ENCODE data around the gene OPTC. TPM values are rescaled to one million over a fixed set of nuclear protein-coding genes. Genes with fewer than 3 reads are reported as not detected.
"Not testable (repeated sequence)": the region's sequence is repeated elsewhere in the genome, so short reads cannot be mapped to it uniquely, and the experiment has no call there.

OPTC gene
- total RNA-seq, 1 donor from 2014 or later: not detected

GRCh38 chr1:203516906-203517305 is 23.0 kb downstream of the OPTC start:
- DNase-seq (ENCODE audit: low read depth): no peak

GRCh38 chr1:203517426-203518110 is 23.6 kb downstream of the OPTC start:
- DNase-seq (ENCODE audit: low read depth): no peak

GRCh38 chr1:203518139-203518538 is 24.2 kb downstream of the OPTC start:
- DNase-seq (ENCODE audit: low read depth): not testable (repeated sequence)

- DNase-seq (ENCODE audit: low read depth): no peak
Measured at GRCh38 chr1:203518541-203518940, 24.6 kb downstream of the OPTC start.

- DNase-seq (ENCODE audit: low read depth): peak; percentile 58
Measured at GRCh38 chr1:203519053-203519840, 25.3 kb downstream of the OPTC start.

GRCh38 chr1:203519896-203520295 is 25.9 kb downstream of the OPTC start:
- no peak for DNase-seq (ENCODE audit: low read depth)

GRCh38 chr1:203520315-203520714 is 26.4 kb downstream of the OPTC start:
- peak; percentile 59 for DNase-seq (ENCODE audit: low read depth)

- no peak for DNase-seq (ENCODE audit: low read depth)
Measured at GRCh38 chr1:203521074-203521794, 27.3 kb downstream of the OPTC start.

- DNase-seq (ENCODE audit: low read depth): no peak
Measured at GRCh38 chr1:203521812-203522211, 27.9 kb downstream of the OPTC start.

GRCh38 chr1:203522237-203522636 is 28.3 kb downstream of the OPTC start:
- no peak for DNase-seq (ENCODE audit: low read depth)

GRCh38 chr1:203523667-203524066 is 29.7 kb downstream of the OPTC start:
- no peak for DNase-seq (ENCODE audit: low read depth)

GRCh38 chr1:203524152-203524551 is 30.2 kb downstream of the OPTC start:
- no peak for DNase-seq (ENCODE audit: low read depth)

- DNase-seq (ENCODE audit: low read depth): no peak
Measured at GRCh38 chr1:203524824-203525223, 30.9 kb downstream of the OPTC start.

- DNase-seq (ENCODE audit: low read depth): no peak
Measured at GRCh38 chr1:203525685-203526084, 31.7 kb downstream of the OPTC start.

GRCh38 chr1:203526130-203526529 is 32.2 kb downstream of the OPTC start:
- DNase-seq (ENCODE audit: low read depth): no peak

GRCh38 chr1:203526572-203526971 is 32.6 kb downstream of the OPTC start:
- no peak for DNase-seq (ENCODE audit: low read depth)

- DNase-seq (ENCODE audit: low read depth): no peak
Measured at GRCh38 chr1:203527013-203527412, 33.1 kb downstream of the OPTC start.

GRCh38 chr1:203528063-203528462 is 34.1 kb downstream of the OPTC start:
- DNase-seq (ENCODE audit: low read depth): no peak

GRCh38 chr1:203528976-203529835 is 35.3 kb downstream of the OPTC start:
- no peak for DNase-seq (ENCODE audit: low read depth)

GRCh38 chr1:203531063-203531462 is 37.1 kb downstream of the OPTC start:
- DNase-seq (ENCODE audit: low read depth): no peak

GRCh38 chr1:203534012-203534411 is 40.1 kb downstream of the OPTC start:
- no peak for DNase-seq (ENCODE audit: low read depth)

GRCh38 chr1:203534526-203534925 is 40.6 kb downstream of the OPTC start:
- DNase-seq (ENCODE audit: low read depth): peak; percentile 79
